AG09309 (cell line): ENCODE data around the gene CTNNB1.

ENCODE experiments used
- DNase-seq: peaks from one replicate; pipeline ENCODE4 v3.0.0-alpha.2; 2010; ENCODE audit warnings: low read depth
- H3K4me3 ChIP-seq: 2 replicates; pipeline ENCODE4 v1.5.1; 2011; ENCODE audit warnings: mild to moderate bottlenecking, low read depth, low read length, moderate library complexity; ENCODE audit not compliant: control insufficient read depth
- CTCF ChIP-seq: IDR thresholded peaks from 2 replicates; pipeline ENCODE4 v1.5.1; 2011; ENCODE audit warnings: mild to moderate bottlenecking, low read depth, low read length, inconsistent platforms; ENCODE audit not compliant: insufficient read depth, control insufficient read depth; ENCODE audit errors: missing control alignments

CTNNB1 gene

GRCh38 chr3:41202834-41203345 is 3.6 kb downstream of the CTNNB1 start:
- DNase-seq: no peak
- H3K4me3 ChIP-seq: no peak overlapping the region
- TF ChIP-seq CTCF: peak; percentile 40

- DNase-seq: no peak
- no peak overlapping the region for H3K4me3 ChIP-seq
- TF ChIP-seq CTCF: no peak
These were observed 5.1 kb downstream of the CTNNB1 start for GRCh38 chr3:41204369-41204768.

- no peak for DNase-seq
- no peak overlapping the region for H3K4me3 ChIP-seq
- no peak for TF ChIP-seq CTCF
These were observed 6.3 kb downstream of the CTNNB1 start for GRCh38 chr3:41205591-41205990.

- no peak overlapping the region for H3K4me3 ChIP-seq
- DNase-seq: no peak
- no peak for TF ChIP-seq CTCF
These were observed 8.1 kb downstream of the CTNNB1 start for GRCh38 chr3:41207355-41207754.

DNA sequence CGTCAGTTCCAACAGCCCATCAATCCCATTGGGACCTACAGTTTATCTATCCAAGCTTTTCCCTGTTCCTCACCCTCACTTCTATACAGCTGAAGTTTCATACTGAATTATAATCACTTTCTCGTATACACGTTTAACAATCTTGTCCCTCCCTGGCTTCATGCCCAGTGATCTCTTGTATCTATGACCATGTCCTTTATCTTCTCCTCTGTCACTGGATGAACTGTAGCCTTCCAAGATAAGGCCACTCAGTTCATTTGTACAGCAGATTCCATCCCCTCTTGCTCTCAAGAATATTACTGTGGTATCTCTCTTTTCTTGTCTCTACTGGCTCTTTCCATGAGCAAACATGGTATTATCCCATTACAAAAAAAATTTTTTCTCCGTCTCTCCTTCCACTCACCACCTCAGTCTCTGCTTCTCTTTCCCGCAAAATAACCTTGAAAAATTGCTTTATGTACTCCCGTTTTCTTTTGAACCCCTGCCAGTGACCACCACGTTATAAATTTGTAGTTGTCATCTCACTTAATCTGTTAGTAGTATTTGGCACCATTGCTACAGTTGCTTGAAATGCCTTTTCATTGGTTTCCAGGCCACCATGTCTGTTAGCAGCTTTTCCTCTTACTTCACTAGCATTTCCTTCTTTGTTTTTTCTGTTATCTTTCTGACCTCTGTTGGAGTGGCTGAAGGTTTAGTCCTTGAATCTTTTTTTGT is 9.4 kb downstream of the CTNNB1 start:
- TF ChIP-seq CTCF: no peak
- no peak for DNase-seq
- H3K4me3 ChIP-seq: no peak overlapping the region

- TF ChIP-seq CTCF: no peak
- H3K4me3 ChIP-seq: no peak overlapping the region
- no peak for DNase-seq
These were observed 10.3 kb downstream of the CTNNB1 start for GRCh38 chr3:41209646-41210045.
